GM03348 (cell line): ENCODE results near the gene PRKCE.

ENCODE experiments used
- DNase-seq: peaks from one replicate; pipeline ENCODE4 v3.0.0; 2012; ENCODE audit warnings: low spot score

PRKCE gene

DNA sequence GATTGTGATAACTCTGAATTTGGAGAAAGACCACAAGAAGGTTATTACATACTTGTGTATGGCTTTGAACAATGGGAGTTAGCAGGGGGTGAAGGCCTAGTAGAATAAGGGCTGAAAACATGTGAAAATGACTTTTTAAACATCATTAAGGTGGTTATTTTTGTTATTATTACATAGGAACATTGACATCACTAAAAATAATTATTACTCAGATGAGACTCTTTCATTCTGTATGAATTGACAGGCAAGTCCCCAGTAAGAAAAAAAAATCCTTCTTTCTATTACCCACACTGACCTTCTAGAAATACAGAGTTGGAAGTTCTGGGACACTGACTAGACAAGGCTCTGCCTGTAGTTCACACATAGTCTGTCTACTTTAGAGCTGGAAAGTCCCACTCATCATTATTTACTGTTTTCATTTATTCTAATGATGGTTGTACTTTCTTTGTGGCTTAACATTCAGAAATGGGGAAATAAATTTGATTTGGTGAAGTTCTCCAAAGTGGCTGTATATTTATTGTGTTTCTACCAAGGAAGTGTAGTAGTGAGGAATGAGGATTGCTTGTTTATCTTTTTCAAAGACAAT is 426.1 kb downstream of the PRKCE start:
- no peak for DNase-seq

DNA sequence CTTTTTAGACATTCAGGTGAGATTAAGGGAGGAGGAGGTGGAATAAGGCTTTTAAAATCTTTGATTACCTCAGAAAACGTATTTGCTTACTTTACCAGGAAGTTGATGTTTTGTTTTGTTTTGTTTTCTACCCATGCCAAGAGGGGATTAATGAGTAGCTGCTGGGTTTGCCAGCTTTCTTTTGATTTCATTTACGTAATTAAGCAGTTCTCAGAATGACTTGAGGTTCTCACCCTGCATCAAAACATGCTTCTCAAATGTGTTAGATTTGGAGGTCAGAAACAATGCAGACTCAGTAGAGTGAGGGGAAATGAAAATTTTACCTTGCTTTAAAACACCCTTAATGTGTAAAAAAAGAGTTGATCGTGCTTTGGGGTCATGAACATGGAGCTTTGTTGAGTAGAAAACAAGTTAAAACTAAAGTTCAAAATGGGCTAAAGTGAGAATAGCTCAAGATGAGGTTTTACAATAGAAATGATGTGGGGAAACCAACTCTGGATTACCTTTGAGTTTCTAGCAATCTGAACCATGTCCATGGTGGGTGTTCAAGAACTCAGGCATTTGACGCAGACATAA is 428.6 kb downstream of the PRKCE start:
- no peak for DNase-seq

DNA sequence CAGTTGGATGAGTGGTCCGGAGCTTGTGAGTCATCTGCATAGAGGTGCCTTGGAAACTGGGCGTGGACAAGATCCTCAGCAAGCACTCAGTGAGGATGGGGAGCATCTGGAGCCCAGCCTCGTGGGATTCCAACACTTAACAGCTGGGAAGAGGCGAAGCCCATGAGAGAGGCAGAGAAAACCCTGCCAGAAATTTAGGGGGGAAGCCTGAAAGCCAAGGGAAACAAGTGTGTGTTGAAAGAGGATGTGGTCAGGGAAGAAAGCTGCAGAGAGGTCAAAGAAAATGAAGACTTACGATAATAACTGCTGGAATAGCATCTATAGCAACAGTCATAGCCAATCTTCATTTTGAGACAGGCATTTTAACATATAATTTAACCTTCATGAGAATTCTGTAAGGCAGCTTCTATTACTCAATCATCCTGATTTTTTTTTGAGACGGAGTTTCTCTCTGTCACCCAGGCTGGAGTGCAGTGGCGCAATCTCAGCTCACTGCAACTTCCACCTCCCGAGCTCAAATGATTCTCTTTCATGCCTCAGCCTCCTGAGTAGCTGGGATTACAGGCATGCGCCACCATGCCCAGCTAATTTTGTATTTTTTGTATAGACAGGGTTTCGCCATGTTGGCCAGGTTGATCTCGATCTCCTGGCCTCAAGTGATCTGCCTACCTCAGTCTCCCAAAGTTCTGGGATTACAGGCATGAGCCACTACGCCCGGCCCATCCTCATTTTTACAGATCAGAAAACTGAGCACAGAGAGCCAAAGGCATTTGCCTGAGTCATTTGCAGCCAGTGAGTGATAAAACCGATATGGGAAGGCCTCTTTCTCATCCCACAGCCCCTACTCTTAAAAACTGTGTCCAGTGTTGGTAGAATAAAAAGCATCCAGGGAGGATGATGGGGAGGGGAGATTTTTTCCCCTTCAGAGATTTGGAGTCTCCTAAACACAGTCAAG is 431.3 kb downstream of the PRKCE start:
- peak; percentile 86 for DNase-seq

- DNase-seq = no peak
Measured at GRCh38 chr2:46086578-46087070, 435.1 kb downstream of the PRKCE start.

DNA sequence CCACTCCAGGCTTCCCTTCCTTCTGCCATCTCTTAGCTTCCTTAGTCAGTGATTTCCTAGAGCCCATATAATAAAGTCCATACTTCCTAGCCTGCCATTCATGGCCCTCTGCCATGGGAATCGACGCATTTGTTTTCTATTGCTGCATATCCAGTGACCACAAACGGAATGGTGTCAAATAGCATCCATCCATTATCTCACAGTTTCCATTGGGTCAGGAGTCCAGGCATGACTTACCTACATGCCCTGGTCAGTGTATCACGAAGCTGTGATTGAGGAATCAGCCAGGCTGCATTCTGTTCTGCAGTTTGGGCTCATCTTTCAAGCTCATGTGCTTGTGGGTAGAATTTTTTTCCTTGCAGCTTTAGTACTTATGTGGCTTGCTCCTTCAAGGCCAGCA is 436.0 kb downstream of the PRKCE start:
- no peak for DNase-seq

DNA sequence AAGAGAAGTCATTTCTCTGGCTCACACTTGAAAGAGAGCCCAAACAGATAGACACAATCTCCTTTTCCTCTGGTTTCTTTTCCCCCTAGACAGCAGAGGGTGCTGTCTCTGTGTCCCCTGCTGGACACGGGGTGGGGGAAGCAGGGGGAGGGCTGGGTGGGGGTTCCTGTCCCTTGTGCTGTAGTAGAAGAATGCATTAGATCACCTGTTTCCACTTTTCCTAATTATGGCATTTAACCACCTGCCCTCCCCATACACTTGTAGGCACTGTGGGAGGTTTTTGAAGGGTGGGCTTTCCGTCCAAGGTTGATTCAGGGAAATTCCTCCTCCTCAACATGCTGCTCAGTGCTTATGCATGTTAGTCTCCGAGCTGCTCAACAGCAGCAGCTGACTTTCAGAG is 439.5 kb downstream of the PRKCE start:
- DNase-seq = no peak

DNA sequence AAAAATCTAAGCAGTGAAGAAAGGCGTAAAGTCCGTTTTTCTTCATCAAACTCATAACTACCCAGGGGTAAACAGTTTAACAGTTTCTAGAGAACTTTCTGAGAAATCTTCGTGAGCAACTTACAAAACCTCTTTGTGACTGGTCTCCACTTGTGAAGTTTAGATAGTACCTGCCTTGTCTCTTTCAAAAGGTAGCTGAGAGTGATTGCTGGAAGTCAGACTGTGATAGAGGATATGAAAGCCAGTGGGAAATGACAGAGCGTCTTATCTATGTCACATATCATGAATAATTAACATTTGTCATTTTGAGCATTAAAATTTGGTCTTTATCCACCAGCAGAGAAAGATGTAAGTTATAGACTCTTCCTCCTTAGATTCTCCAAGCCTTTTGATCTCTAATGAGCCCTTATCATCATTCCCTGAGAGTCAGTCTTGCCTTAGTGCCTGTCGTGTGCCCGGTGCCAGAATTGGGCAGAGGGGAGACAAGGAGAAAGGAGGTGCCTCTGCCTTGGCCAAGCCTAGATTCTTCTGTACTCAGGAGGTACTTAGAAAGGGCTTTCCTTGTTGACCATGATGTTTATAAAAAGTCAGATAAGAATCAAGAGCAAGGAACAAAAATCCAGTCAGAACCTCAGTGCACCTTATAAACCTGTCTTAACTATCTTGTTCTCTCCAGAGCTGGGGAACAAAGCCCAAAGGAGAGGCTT is 440.6 kb downstream of the PRKCE start:
- DNase-seq = no peak

GRCh38 chr2:46094689-46095088 is 443.2 kb downstream of the PRKCE start:
- DNase-seq = no peak

- DNase-seq = no peak
Measured at GRCh38 chr2:46095830-46096229, 444.4 kb downstream of the PRKCE start.

- DNase-seq = no peak
Measured at GRCh38 chr2:46096260-46096659, 444.8 kb downstream of the PRKCE start.

- peak; percentile 84 for DNase-seq
Measured at GRCh38 chr2:46097714-46098480, 446.4 kb downstream of the PRKCE start.

GRCh38 chr2:46098621-46099062 is 447.2 kb downstream of the PRKCE start:
- peak; percentile 60 for DNase-seq

GRCh38 chr2:46101557-46102220 is 450.2 kb downstream of the PRKCE start:
- DNase-seq = no peak

DNA sequence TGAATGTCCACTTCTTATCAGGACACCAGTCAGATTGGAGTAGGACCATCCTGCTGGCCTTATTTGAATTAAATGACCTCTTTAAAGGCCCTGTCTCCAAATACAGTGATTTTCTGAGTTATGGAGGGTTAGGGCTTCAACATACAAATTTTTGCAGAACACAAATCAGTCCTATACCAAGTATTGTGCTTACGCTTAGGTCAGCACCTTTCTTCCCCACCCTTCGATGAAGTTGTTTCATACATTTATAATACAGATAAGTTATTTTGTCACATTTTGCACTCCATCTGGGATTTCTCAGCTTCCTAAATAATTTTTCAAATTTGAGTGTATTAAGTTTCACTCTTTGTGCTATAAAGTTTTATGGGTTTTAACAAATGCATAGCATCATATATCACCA is 455.2 kb downstream of the PRKCE start:
- DNase-seq = no peak

GRCh38 chr2:46114996-46115395 is 463.5 kb downstream of the PRKCE start:
- no peak for DNase-seq

DNA sequence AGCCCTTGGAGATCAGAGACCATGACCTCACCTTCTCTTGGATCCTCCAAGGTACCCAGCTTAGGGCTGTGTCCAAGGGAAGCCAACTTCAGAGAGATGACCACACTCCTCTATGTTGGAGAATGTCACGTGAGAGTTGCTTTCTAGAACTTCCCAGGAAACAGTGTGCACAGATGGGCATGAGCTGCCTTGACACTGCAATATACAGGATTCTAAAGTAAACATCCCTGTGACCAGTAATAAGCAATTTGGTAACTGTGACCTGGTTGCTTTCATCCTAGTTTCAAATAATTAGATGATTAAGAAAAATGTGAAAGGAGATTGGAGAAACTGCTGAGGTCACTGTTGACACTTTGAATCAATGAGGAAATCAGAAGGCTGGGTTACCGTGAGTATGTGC is 464.7 kb downstream of the PRKCE start:
- DNase-seq = no peak

DNA sequence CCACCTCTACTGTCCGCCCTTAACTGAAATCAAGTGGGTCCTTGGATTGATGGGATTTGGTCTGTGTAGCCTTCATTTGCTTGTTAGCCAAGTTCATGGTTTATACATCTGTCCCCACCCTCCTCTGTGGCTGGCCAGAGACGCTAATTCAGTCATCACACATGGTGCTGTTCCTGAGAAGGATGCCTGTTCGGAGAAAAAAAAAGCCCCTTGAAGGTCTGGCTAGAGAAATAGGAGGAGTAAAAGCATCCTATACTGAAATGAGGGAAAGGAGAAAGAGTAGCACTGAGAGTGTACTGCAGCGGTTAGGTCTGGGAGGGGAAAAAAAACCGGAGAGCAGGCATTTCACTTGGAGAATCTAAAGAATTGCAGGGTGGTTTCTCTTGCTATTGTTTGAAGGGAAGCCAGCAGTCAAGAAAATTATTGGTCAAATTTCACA is 465.1 kb downstream of the PRKCE start:
- DNase-seq = peak; percentile 67

DNA sequence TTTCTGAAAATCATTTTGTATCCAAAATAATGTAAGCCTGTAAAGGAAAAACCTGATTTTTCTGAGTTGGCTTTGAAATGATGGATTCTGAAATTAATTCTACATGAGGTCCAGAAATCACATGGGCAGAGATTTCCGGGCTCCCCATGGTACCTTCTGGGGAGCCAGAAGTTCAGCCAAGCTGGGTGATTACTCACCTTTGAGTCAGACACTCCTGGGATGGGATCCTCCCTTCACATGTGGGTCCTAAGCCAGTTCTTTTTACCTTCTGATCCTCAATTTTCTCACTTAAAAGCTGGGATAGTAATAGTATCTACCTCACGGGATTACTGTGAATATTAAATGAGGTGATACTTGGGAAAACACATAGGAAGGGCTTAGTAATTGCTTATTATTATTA is 465.9 kb downstream of the PRKCE start:
- peak; percentile 59 for DNase-seq

- DNase-seq = no peak
Measured at GRCh38 chr2:46117994-46118393, 466.5 kb downstream of the PRKCE start.

DNA sequence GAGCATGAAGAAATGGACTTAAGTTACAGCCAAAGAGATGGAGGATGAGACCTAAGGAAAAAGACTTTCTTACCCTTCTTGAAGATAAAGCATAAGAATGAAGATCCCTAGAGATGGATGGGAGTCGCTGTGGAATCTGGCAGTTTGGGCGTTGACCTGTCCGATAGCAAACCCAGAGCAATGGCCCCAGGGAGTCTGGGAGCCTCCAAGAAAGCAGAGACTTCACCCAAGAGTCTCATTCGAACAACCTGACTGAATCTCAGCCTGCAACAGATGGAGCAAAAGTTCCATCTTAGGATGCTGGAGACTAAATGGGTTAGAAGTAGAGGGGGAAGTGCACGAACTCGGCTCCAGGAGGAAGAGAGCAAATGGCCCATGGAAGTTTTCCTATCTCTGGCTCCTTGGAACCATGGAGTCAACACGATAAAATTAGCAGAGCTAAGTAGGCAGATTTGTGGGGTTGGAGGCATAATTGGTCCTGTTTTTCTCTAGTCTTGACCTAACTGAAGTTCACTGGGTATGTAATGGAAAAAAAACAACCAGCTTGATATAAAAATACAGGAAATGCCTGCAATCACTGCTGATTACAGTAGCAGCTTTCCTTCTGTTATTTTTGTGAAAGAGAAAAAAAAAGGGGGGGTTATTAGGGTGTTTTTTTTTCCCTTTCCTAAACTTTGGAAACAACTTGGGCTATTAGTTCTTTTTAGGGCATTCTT is 467.3 kb downstream of the PRKCE start:
- no peak for DNase-seq
